ENCODE results near the gene DNAH1. TPM values are rescaled to one million over a fixed set of nuclear protein-coding genes. Genes with fewer than 3 reads are reported as not detected.

DNAH1 gene
- total RNA-seq, 1 donor from 2014 or later = 11.2 TPM

DNA sequence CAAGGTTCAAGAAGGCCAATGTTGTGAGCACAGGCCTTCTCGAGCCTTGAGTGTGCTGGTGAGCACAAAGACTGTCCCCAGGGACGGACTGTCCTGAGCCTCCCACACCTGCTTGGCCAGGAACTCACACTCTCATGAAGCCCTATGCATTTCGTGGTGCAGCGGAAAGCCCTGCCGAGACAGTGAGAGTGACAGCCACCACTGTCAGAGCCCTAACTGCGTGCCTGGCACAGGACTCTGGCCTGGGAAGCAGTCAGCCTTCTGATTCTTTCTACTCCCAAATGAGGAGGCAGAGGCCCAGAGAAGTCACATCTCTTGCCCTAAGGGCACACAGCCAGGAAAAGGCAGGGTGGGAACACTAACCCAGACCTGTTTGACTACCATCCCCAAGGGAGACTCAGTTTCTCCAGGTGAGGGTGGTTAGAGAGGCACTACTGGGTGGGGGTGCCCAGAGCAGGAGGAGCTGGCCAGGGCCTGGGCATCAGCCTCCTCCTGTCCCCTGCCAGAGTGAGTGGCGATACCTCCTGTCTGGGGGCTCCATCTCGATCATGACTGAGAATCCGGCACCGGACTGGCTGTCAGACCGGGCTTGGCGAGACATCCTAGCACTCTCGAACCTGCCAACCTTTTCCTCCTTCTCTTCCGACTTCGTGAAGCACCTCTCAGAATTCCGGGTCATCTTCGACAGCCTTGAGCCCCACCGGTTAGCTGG is 78.0 kb downstream of the DNAH1 start:
- Histone ChIP-seq H3K4me3 (no peak overlapping the region), H3K36me3 (peaks cover 9% of the 10 kb centered on the region), H3K9me3 (no peaks in the 10 kb centered on the region), H3K4me1 (no peaks in the 10 kb centered on the region), H3K27me3 (no peaks in the 10 kb centered on the region), H3K27ac (no peak overlapping the region)
- TF ChIP-seq CTCF (IDR thresholded peaks at IDR 0.05) = no peak
- intact Hi-C loops (cut with DNase I) = no loop called here
- DNase-seq = peak; percentile 40
- ATAC-seq = no peak

DNA sequence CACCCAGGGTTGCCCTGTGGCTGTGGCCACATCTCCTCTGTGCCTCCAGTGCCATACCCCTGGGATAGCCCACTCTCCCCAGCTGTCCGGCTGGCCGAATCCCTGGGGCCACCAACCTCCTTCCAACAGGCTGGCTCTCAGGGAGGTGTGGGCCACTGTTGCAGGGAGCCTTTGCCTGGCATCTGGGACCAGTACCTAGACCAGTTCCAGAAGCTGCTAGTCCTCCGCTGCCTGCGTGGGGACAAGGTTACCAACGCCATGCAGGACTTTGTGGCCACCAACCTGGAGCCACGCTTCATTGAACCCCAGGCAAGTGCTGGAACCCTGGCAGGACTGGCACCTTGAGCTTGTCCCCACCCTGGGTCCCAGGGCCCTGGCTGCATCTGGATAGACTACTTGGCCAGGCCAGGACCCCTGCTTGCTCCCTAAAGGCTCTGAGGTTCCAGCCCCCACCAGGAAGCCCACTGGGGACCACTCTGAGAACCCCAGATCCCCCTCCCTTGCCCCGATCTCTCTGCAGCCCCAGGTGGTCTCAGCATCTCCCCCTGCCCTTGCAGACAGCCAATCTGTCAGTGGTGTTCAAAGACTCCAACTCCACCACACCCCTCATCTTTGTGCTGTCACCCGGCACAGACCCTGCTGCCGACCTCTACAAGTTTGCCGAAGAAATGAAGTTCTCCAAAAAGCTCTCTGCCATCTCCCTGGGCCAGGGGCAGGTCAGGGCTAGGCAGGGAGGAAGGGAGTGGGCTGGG is 78.8 kb downstream of the DNAH1 start:
- Histone ChIP-seq H3K9me3 (no peaks in the 10 kb centered on the region), H3K4me3 (no peak overlapping the region), H3K36me3 (peaks cover 9% of the 10 kb centered on the region), H3K4me1 (no peaks in the 10 kb centered on the region), H3K27me3 (no peaks in the 10 kb centered on the region), H3K27ac (no peak overlapping the region)
- intact Hi-C loops (cut with DNase I) = no loop called here
- no peak for ATAC-seq
- peak; percentile 53 for DNase-seq
- TF ChIP-seq CTCF (IDR thresholded peaks at IDR 0.05) = no peak

DNA sequence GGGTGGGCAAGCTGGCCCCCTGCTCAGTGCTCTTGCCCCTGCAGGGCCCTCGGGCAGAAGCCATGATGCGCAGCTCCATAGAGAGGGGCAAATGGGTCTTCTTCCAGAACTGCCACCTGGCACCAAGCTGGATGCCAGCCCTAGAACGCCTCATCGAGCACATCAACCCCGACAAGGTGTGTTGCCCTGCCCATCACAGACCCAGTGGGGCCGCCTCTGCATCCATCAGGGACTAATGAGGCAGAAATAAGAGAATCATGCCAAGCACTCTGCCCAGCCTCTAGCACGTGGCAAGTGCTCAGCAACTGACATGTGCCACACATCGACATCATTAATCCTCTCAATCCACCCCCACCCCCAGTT is 79.4 kb downstream of the DNAH1 start:
- DNase-seq (peak; percentile 56), ATAC-seq (no peak)
- H3K9me3 ChIP-seq = no peaks in the 10 kb centered on the region
- no peak for TF ChIP-seq CTCF (IDR thresholded peaks at IDR 0.05)
- intact Hi-C loops (cut with DNase I) = no loop called here
- no peaks in the 10 kb centered on the region for H3K27me3 ChIP-seq
- peaks cover 9% of the 10 kb centered on the region for H3K36me3 ChIP-seq
- no peak overlapping the region for H3K27ac ChIP-seq
- no peaks in the 10 kb centered on the region for H3K4me1 ChIP-seq
- H3K4me3 ChIP-seq = no peak overlapping the region

DNA sequence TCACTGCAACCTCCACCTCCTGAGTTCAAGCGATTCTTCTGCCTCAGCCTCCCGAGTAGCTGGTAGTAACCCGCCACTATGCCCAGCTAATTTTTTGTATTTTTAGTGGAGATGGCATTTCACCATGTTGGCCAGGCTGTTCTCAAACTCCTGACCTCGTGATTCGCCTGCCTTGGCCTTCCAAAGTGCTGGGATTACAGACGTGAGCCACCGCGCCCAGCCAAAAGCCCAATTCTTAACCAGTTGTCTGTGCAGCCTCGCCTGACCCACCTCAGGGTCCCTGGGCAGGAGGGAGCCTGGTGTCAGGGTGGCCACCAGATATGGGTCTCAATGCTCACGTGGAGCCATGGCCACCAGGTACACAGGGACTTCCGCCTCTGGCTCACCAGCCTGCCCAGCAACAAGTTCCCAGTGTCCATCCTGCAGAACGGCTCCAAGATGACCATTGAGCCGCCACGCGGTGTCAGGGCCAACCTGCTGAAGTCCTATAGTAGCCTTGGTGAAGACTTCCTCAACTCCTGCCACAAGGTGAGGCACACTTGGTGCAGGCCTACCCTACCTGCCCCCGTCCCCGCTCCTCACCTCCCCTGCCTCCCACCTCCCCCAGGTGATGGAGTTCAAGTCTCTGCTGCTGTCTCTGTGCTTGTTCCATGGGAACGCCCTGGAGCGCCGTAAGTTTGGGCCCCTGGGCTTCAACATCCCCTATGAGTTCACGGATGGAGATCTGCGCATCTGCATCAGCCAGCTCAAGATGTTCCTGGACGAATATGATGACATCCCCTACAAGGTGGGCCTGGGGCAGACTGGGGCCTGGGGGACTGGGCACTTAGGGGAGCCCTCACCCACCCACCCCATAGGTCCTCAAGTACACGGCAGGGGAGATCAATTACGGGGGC is 80.1 kb downstream of the DNAH1 start:
- TF ChIP-seq CTCF (IDR thresholded peaks at IDR 0.05) = no peak
- peaks cover 15% of the 10 kb centered on the region for H3K36me3 ChIP-seq
- intact Hi-C loops (cut with DNase I) = no loop called here
- H3K27me3 ChIP-seq = no peaks in the 10 kb centered on the region
- no peaks in the 10 kb centered on the region for H3K4me1 ChIP-seq
- DNase-seq = peak; percentile 53
- no peaks in the 10 kb centered on the region for H3K9me3 ChIP-seq
- no peak overlapping the region for H3K4me3 ChIP-seq
- no peak overlapping the region for H3K27ac ChIP-seq
- no peak for ATAC-seq

GRCh38 chr3:52396907-52397591 is 80.9 kb downstream of the DNAH1 start:
- H3K4me3 ChIP-seq = no peak overlapping the region
- DNase-seq (peak; percentile 46), ATAC-seq (no peak)
- no peak for TF ChIP-seq CTCF (IDR thresholded peaks at IDR 0.05)
- H3K27ac ChIP-seq = no peak overlapping the region
- intact Hi-C loops (cut with DNase I) = no loop called here
- peaks cover 19% of the 10 kb centered on the region for H3K36me3 ChIP-seq
- H3K9me3 ChIP-seq = no peaks in the 10 kb centered on the region
- H3K4me1 ChIP-seq = no peaks in the 10 kb centered on the region
- no peaks in the 10 kb centered on the region for H3K27me3 ChIP-seq
